Fibroblast of lung (primary cell): Measurements from ENCODE around the gene XPR1.

Source experiments
- EZH2 ChIP-seq: IDR thresholded peaks from 2 replicates; pipeline ENCODE4 v1.5.1; 2012; ENCODE audit warnings: low read length, control low read depth, mild to moderate bottlenecking; ENCODE audit errors: missing control alignments
- TF ChIP-seq, protein P1 (sequence below), 2 donors: IDR thresholded peaks in 1 of 2; conservative IDR thresholded peaks in 1 of 2; 1 replicate in 1 of 2; 2 replicates in 1 of 2; pipeline ENCODE4 v1.5.1; 2011 to 2012; ENCODE audit warnings: low read length in 2 of 2, control low read depth in 1 of 2, inconsistent platforms in 1 of 2, low read depth in 1 of 2, mild to moderate bottlenecking in 1 of 2

DNA sequence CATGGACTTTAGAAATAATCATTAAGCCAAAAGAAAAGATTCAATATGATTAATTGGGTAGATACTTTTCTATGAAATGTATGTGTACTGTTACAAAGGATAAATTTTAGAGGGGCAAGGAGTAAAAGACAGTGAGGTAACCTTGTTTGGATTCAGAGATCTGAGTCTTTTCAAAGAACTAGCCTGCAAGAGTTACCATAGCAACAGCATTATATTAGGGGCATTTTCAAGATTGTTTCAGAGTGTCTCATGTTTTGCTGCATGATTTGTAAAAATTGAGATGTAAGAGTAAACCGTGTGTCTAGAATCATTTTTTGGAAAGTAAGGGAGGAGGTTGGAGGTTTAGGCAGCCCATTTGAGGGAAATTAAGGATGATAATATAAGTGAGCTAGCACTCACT lies 210.2 kb downstream of the XPR1 start:
- TF ChIP-seq, protein P1, sequence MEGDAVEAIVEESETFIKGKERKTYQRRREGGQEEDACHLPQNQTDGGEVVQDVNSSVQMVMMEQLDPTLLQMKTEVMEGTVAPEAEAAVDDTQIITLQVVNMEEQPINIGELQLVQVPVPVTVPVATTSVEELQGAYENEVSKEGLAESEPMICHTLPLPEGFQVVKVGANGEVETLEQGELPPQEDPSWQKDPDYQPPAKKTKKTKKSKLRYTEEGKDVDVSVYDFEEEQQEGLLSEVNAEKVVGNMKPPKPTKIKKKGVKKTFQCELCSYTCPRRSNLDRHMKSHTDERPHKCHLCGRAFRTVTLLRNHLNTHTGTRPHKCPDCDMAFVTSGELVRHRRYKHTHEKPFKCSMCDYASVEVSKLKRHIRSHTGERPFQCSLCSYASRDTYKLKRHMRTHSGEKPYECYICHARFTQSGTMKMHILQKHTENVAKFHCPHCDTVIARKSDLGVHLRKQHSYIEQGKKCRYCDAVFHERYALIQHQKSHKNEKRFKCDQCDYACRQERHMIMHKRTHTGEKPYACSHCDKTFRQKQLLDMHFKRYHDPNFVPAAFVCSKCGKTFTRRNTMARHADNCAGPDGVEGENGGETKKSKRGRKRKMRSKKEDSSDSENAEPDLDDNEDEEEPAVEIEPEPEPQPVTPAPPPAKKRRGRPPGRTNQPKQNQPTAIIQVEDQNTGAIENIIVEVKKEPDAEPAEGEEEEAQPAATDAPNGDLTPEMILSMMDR (conservative IDR thresholded peaks at IDR 0.05 in 1 of 2, IDR thresholded peaks at IDR 0.05 in 1 of 2; ENCODE audit: low read depth in 1 of 2, low read length in 2 of 2): no peak
- TF ChIP-seq EZH2: no peak
